CD4-positive, alpha-beta T cell treated with Interleukin-4 for 1 hour (primary cell): ENCODE measurements around the gene CEP70.
"Not testable (repeated sequence)": the region's sequence is repeated elsewhere in the genome, so short reads cannot be mapped to it uniquely, and the experiment has no call there.

Experiments
- DNase-seq, 2 donors: peaks; one replicate each; pipeline ENCODE4 v3.0.0-alpha.2; 2020 to 2022

Gene CEP70

DNA sequence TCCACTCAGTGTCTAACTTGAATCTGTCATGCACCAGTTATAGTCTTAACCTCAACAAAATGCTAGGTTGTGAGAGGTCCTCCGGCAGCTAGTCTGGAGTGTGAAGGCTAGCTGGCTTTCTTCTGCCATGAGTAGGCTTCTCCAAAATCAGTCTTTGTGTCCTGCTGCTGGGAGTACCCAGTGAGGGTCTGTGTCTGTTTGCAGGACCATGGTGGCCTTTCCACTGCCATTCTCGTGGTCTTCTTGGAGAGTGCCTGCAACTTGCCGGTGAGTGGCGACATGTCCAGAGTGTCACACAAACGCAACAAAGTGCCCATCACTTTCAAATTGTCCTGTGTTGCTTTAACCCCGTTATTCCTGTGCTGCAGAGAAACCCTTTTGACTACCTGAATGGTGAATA is 125.6 kb downstream of the CEP70 start:
- DNase-seq = no peak

DNA sequence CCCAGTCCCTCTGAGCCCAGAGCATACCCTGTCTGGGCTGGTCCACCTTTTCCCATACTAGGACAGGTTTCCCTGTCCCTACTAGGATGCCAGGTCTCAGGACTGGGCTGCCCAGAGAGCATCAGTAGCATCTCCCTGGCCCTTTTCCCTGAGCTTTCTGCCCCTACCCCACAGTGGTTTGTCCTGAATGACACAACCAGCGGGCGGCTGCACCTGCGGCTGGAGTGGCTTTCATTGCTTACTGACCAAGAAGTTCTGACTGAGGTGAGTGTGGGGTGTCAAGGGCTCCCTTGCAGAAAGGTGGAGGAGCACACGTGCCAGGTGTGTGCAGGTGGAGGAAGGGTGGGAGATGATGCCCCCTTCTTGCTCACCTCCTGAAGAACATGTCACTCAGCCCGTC is 126.1 kb downstream of the CEP70 start:
- DNase-seq = no peak

GRCh38 chr3:138465925-138466324 is 128.1 kb downstream of the CEP70 start:
- no peak for DNase-seq

DNA sequence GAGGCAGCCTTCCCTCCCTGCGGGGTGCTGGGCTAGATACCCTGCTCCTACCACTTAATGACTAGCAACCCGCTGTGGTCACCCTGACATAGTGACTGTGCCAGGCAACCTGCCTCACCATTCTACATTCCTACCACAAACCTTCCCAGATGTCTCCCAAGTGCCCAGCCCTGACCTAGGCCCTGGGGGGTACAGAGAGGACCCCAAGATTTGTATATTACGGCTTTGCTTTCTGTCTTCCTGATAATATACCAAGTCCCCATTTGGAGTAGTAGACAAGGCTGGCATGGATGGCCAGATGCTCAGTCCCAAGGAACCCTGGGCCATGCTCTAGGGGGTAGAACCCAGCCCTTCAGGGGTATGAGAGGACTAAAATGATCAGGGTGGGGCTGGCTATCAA is 128.6 kb downstream of the CEP70 start:
- DNase-seq = no peak

- DNase-seq = no peak
These were observed 129.6 kb downstream of the CEP70 start for GRCh38 chr3:138464491-138464860.

- DNase-seq = no peak
These were observed 130.2 kb downstream of the CEP70 start for GRCh38 chr3:138463724-138464490.

GRCh38 chr3:138461896-138462295 is 132.2 kb downstream of the CEP70 start:
- no peak for DNase-seq

DNA sequence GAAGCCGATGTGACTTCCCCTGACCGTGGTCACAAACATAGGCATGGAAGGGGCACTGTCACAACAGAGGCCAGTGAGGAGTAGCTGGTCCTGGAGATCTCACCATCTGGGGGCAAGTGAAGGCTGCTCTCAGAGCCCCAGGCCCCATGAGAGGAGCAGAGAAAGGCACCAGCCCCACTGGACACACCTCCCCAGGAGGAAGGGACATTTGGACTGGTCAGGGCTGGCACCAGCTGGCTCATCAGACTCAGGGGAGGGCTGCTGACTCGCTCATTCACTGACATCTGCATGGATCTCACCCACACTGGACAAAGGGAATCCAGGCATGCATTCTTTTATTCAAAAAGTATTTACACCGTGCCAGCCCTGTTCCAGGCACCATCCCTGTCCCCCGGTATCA is 132.8 kb downstream of the CEP70 start:
- DNase-seq = no peak

- DNase-seq = no peak
These were observed 133.4 kb downstream of the CEP70 start for GRCh38 chr3:138460536-138461205.

DNA sequence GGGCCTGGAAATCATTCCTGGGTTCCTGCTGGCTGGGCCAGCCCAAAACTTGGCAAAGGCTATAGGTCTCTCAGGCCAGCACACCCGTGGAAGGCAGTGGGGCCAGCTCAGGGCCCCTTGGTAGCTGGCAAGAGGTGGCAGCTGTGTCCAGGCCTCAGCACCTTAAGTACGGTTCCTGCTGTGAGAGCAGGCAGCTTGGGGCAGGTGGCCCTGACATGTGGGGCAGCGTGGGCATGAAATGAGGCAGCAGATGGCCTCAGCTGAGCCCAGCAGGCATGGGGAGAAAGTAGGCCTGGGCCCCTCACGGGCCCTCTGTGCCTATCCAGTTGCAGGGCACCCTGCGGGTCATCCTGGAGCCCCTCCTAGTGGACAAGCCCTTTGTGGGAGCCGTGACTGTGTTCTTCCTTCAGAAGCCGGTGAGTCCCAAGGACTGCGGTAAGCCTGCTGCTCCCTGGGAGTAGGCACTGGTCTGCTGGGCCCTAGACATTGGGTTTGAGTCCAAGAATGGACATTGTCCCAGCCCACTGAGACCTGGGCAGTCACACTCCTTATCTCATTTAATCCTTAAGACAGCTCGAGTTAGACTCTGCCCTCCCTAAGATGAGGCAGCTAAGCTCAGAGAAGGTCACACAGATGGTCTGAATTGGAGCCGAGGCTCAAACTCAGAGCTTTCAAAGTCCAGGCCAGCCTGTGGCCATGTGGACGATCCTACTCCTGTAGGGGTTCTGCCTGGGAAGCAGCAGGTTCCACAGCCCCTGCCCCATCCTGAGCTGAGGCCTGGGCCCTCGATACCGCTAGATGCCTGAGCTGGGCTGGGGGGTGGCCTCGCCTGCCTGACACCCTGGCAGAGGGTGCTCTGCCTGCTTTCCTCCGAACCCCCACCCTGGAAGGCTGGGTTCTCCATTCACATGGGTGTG is 134.2 kb downstream of the CEP70 start:
- no peak for DNase-seq

DNA sequence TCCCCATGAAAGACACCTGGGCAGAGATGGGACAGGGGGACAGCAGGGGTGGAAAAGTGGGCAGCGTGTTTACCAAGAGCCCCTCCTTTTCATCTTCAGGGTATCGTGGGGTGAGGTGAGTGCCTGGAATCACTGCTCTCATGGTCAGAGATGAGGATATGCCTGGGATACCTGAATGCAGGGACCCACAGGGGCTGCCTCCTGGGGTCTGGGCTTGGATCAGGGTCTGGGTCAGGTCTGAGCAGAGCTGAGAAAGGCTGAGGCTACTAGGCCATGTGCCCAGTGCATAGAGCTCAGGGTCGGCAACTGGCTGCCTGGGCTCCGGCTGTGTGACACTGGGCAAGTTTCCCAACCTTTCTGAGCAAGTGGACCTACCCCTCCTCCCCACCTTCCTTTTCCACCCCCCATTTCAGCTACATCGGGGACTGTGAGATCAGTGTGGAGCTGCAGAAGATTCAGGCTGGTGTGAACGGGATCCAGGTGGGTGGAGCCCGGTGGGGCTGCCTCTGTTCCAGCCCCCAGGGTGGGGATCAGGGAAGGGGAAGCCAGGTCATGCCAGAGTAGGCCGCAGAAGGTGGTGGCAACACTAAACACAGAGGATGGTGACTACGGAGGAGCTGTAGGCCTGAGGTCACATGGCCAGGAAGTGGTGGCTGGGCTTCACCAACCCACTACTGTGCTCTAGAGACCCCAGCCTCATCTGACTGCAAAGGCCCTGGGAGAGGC is 135.1 kb downstream of the CEP70 start:
- no peak for DNase-seq

- DNase-seq = no peak
These were observed 136.0 kb downstream of the CEP70 start for GRCh38 chr3:138457863-138458735.

DNA sequence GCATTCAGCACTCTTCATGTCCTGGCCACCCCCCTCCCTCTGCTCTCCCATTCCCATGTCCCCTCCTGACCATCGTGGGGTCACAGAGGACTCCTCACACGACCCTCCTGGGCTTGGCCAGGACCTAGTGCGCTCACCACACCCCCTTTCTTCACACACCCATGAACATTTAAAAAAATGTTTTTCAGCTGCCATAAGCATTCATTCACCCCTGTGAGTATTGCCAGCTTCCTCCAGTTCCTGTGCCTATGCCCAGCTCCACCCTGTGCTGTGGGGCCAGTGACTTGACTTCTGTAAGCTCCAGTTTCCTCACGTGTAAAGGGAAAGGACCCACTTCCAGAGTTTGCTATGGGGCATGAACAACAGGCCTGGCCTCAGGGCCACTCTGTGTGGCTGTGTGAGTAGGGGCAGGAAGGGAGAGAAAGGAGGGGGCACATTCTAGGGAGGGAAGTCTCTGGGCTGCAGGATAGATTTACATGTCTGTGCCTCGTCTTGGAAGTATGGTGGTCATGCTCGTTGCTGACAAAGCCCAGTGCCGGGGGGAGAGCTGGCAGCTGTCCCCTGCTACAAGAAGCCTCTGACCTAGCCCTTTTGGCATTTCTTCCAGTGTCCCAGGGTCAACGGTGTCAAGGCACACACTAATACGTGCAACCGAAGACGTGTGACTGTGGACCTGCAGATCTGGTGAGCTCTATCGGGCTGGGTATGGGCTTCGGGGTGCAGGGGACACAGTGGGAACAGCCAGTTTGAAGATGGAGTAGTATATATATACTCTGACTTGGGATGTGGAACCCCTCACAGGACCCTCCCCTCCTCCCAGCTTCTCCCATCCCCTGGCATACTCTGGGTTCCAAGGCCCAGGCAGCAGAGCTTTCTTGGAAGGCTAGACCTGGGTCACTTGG is 136.8 kb downstream of the CEP70 start:
- DNase-seq = no peak

GRCh38 chr3:138455801-138456716 is 138.0 kb downstream of the CEP70 start:
- DNase-seq = no peak

DNA sequence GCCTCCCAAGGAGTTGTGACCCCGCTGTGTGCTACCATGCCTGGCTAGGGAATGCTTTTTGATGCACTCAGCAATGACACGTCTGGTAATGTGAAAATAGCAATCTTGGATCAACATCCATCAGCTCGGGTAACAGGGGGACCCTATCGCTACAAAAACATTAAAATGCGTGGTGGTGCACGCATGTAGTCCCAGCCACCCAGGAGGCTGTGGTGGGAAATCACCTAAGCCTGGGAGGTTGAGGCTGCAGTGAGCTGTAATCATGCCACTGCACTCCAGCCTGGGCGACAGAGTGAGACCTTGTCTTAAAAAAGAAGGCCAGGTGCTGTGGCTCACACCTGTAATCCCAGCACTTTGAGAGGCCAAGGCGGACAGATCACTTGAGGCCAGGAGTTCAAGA is 140.1 kb downstream of the CEP70 start:
- not testable (repeated sequence) for DNase-seq

DNA sequence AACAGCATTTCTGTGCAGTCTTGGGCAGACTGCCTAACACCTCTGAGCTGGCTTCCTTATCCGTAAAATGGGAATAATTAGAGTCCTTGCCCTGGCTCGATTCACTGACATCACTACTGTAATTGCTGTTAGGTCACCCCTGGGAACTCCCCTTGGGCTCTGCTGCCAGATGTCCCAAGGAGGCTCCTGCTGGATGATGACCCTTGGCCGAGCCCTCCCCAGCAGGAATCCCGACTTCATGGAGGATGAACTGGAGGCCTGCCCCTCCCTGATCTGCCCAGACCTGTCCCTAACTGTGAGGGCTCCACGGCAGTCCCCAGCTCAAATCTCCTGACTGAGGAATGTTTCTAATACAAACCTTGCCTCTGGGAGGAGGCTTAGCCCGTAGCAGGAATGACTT is 141.6 kb downstream of the CEP70 start:
- no peak for DNase-seq

- no peak for DNase-seq
These were observed 142.4 kb downstream of the CEP70 start for GRCh38 chr3:138451595-138452162.

DNA sequence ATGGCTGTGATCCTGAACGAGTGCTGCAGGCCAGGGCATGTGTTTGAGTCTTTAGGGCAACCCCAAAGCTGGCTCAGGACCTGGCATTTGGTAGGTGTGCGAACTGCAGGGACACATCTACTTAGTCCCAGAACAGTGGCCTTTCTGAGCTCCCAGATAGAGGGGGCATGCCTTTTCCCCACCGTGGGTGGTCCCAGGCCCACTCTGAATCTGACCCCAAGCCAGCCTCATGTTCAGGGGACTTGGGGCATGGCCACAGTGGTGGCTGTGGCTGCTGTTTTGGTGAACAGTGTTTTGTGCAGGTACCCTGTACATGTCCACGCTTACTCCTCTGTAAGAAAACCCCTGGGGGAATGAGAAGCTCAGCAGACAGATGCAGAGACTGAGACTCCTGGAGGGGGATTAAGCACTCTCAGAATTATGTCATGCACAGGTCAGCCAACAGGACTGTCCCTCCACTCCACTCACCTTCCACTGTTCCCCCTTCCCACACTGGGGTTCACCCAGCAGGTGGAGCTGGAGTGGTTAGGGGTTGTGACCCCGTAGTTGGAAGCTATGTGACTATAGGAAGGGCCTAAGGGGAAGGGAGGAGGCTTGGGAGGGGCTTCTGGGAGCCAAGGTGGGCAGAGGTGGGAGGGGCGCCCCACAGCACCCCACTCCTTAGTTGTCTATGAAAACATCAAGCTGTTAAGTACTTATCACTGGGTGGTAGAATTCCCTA is 143.2 kb downstream of the CEP70 start:
- no peak for DNase-seq

GRCh38 chr3:138450181-138450580 is 143.9 kb downstream of the CEP70 start:
- DNase-seq = no peak
